ENCODE measurements around the gene SPATA17.

SPATA17 gene

GRCh38 chr1:217626321-217626720 is 4.8 kb upstream of the SPATA17 start:
- POLR2A ChIA-PET: no interaction called here
- CTCF ChIA-PET: no interaction called here
- H3K4me3 ChIP-seq (ENCODE audit: low read depth, low read length): no peak overlapping the region
- TF ChIP-seq CTCF (IDR thresholded peaks at IDR 0.05; ENCODE audit: insufficient read depth, low read length, missing control alignments): no peak
- no peak for DNase-seq (ENCODE audit: low read depth, low spot score)

- TF ChIP-seq CTCF (IDR thresholded peaks at IDR 0.05; ENCODE audit: insufficient read depth, low read length, missing control alignments): no peak
- H3K4me3 ChIP-seq (ENCODE audit: low read depth, low read length): no peak overlapping the region
- CTCF ChIA-PET: interaction anchor here (1.1 kb wide), 1 partner anchor 9 kb away, joined by 3 read pairs; no protein-coding TSS in a partner anchor
- POLR2A ChIA-PET: no interaction called here
- no peak for DNase-seq (ENCODE audit: low read depth, low spot score)
These were observed 3.7 kb upstream of the SPATA17 start for GRCh38 chr1:217627431-217627830.

- CTCF ChIA-PET: no interaction called here
- POLR2A ChIA-PET: no interaction called here
- no peak for DNase-seq (ENCODE audit: low read depth, low spot score)
- no peak overlapping the region for H3K4me3 ChIP-seq (ENCODE audit: low read depth, low read length)
- TF ChIP-seq CTCF (IDR thresholded peaks at IDR 0.05; ENCODE audit: insufficient read depth, low read length, missing control alignments): no peak
These were observed 11.3 kb downstream of the SPATA17 start for GRCh38 chr1:217642455-217642854.

GRCh38 chr1:217647791-217648190 is 16.6 kb downstream of the SPATA17 start:
- no peak for TF ChIP-seq CTCF (IDR thresholded peaks at IDR 0.05; ENCODE audit: insufficient read depth, low read length, missing control alignments)
- POLR2A ChIA-PET: no interaction called here
- H3K4me3 ChIP-seq (ENCODE audit: low read depth, low read length): no peak overlapping the region
- CTCF ChIA-PET: no interaction called here
- no peak for DNase-seq (ENCODE audit: low read depth, low spot score)

GRCh38 chr1:217650674-217651073 is 19.5 kb downstream of the SPATA17 start:
- no peak for DNase-seq (ENCODE audit: low read depth, low spot score)
- ChIA-PET POLR2A (no interaction called here), CTCF (no interaction called here)
- no peak overlapping the region for H3K4me3 ChIP-seq (ENCODE audit: low read depth, low read length)
- no peak for TF ChIP-seq CTCF (IDR thresholded peaks at IDR 0.05; ENCODE audit: insufficient read depth, low read length, missing control alignments)

- ChIA-PET CTCF (interaction anchor here (0.6 to 1.7 kb wide), 9 partner anchors 9 to 1093 kb away, joined by 3 to 6 read pairs (median 3); no protein-coding TSS in a partner anchor), POLR2A (interaction anchor here (0.7 kb wide), 1 partner anchor 254 kb away, joined by 3 read pairs; no protein-coding TSS in a partner anchor)
- no peak overlapping the region for H3K4me3 ChIP-seq (ENCODE audit: low read depth, low read length)
- peak; percentile 44 for TF ChIP-seq CTCF (IDR thresholded peaks at IDR 0.05; ENCODE audit: insufficient read depth, low read length, missing control alignments)
- DNase-seq (ENCODE audit: low read depth, low spot score): no peak
These were observed 29.4 kb downstream of the SPATA17 start for GRCh38 chr1:217660353-217661062.
